Lower leg skin (tissue), 4 donors: Measurements from ENCODE around the gene MFGE8. TPM values are rescaled to one million over a fixed set of nuclear protein-coding genes. Genes with fewer than 3 reads are reported as not detected.

Source experiments
- DNase-seq, 2 donors: peaks; one replicate each; pipeline ENCODE4 v3.0.0-alpha.2; 2019; ENCODE audit warnings: low spot score in 2 of 2
- H3K4me3 ChIP-seq: fragments of 200-600 bp; sonication (generic); 2 replicates; pipeline ENCODE4 v1.5.1; 2017; ENCODE audit warnings: mild to moderate bottlenecking, low read depth; ENCODE audit not compliant: poor library complexity, severe bottlenecking
- POLR2A ChIP-seq, 2 donors: fragments of 450-650 bp; IDR thresholded peaks; one replicate each; pipeline ENCODE4 v1.6.1; 2016 to 2017; ENCODE audit warnings: antibody characterized with exemption in 2 of 2, mild to moderate bottlenecking in 1 of 2, moderate library complexity in 1 of 2
- WGBS, 2 donors: methylation state at CpG; one replicate each; pipeline ENCODE4 v1.1.5; 2018; 5-methylcytosine and 5-hydroxymethylcytosine counted together
- intact Hi-C: fragments of 100-400 bp; cut with DNase I; formaldehyde crosslinking; loops from one replicate; pipeline ENCODE4 v1.15.0; 2023; ENCODE audit warnings: low total_unique reads
- total RNA-seq, 4 donors: library from RNA; depleted of rRNA; stranded (reverse); fragments of >200 nt; gene quantifications; one replicate each; pipeline ENCODE4 v1.1.0, GENCODE V29; 2016
- TF ChIP-seq, protein P1 (sequence below), 3 donors: fragments of 450-650 bp; IDR thresholded peaks; one replicate each; pipeline ENCODE4 v1.5.1; 2016; ENCODE audit warnings: antibody characterized with exemption in 3 of 3, mild to moderate bottlenecking in 3 of 3, moderate library complexity in 2 of 3

The MFGE8 gene
- total RNA-seq, 4 donors from 2014 or later, result 109 to 237 (median 139) TPM

DNA sequence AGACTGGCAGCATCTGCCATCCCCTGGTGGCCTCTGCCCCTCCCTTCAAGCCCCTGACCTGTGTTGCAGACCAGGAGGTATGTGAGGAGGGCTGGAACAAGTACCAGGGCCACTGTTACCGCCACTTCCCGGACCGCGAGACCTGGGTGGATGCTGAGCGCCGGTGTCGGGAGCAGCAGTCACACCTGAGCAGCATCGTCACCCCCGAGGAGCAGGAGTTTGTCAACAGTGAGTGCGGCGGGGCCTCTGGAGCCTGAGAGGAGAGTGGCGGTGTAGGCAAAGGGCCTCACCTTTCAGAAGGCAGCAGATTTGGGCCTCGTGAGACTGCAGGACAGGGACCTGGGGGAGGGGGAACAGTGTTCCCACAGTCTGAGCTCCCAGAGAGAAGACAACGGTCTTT lies 41.9 kb downstream of the MFGE8 start:
- no peak overlapping the region for H3K4me3 ChIP-seq
- WGBS, 2 donors, result 88 to 90% methylated on average over 14 of the region's 14 CpGs
- intact Hi-C loops, result no loop called here
- DNase-seq, result no peak
- no peak for TF ChIP-seq POLR2A (IDR thresholded peaks at IDR 0.05)
- TF ChIP-seq, protein P1, sequence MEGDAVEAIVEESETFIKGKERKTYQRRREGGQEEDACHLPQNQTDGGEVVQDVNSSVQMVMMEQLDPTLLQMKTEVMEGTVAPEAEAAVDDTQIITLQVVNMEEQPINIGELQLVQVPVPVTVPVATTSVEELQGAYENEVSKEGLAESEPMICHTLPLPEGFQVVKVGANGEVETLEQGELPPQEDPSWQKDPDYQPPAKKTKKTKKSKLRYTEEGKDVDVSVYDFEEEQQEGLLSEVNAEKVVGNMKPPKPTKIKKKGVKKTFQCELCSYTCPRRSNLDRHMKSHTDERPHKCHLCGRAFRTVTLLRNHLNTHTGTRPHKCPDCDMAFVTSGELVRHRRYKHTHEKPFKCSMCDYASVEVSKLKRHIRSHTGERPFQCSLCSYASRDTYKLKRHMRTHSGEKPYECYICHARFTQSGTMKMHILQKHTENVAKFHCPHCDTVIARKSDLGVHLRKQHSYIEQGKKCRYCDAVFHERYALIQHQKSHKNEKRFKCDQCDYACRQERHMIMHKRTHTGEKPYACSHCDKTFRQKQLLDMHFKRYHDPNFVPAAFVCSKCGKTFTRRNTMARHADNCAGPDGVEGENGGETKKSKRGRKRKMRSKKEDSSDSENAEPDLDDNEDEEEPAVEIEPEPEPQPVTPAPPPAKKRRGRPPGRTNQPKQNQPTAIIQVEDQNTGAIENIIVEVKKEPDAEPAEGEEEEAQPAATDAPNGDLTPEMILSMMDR (IDR thresholded peaks at IDR 0.05), result no peak

DNA sequence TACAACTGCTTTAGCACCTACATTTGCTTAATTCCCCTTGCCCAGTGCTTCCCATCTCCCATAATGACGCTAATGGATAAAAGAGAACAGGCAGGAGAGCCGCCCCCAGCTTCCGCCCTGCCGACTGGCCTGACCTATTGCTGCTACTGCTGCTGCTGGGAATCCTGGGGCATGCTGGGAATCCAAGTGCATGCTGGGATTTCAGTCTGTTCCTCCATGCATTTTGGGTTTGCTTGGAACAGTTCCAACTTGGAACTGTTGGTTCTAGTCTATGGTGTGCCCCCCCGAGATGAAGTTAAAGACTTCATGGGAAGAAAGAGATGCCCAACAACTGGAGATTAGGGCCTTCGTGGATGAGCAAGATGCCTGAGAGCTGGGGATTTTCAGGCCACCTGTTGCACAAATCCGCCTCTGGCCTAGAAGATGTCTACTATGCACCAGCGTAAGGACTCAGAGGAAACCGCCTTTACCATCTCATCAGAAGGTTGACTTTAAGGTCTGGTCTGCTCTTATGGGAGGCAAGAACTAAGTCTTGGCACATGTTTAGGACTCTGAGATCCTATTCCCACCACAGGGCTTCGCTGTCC lies 46.8 kb downstream of the MFGE8 start:
- no peak for TF ChIP-seq POLR2A (IDR thresholded peaks at IDR 0.05)
- TF ChIP-seq, protein P1 (IDR thresholded peaks at IDR 0.05), result no peak
- no peak overlapping the region for H3K4me3 ChIP-seq
- 88 to 96% methylated on average over 10 of the region's 10 CpGs for WGBS, 2 donors
- DNase-seq, result no peak
- intact Hi-C loops, result no loop called here

DNA sequence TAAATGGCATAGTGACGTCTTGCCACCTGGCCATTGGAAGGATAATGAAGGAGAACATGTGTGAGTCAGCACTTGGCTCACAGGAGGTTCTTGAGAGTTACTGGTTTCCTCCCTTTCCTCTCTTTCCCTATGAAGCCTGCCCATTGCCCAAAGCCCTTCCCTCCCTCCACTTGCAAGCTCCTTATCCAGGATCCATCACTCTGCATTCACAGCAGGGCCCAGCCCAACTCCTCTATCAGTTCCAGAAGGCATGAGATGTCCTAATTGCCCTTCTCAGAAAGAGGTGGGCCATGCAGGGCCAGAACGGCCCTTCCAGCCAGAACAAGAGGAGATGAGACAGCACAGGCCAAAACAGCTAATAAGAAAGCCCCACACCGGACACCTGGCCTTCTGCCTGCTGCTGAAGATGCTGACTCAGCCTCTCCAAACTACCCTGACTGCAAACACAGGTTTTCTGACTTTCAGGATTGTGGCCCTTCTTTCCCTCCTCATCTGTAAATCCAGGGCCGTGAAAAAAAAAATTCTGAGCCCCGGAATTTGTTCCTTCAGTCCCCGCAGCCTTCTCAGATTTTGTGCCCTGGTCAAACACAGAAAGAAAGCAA lies 47.6 kb downstream of the MFGE8 start:
- no peak for DNase-seq
- H3K4me3 ChIP-seq, result no peak overlapping the region
- no peak for TF ChIP-seq POLR2A (IDR thresholded peaks at IDR 0.05)
- TF ChIP-seq, protein P1 (IDR thresholded peaks at IDR 0.05), result no peak
- 66 to 68% methylated on average over 6 of the region's 6 CpGs for whole genome bisulfite sequencing, 2 donors
- intact Hi-C loops, result no loop called here

DNA sequence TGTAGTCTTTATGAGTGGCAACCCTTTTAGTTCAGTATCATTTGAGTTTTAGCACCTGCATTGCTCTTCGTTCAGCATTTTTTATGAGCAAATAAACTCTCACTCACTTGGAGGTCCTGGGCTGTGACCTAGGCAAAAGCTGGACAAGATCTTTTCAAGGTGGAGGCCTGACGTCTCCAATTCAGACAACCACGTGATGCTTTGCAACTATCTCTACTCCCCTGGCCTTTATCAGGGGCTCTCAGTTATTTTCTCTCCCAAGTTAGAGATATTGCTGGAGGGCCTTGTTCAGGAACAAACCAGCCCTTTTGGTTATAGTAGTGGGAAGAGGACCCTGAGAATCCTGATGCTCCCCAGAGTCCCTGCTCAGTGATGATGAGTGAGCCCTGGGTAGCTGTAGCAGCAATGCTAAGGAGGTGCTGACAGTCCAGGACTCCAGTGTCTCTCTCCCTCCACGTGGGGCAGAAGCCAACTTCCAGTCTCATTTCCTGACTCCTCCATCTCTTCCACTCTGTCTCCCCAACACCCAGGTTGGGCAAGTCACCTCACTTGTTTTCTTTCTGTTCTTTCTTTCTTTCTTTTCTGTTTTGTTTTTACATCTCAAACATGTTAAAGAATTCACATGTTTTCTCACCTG lies 48.2 kb downstream of the MFGE8 start:
- DNase-seq, result no peak
- intact Hi-C loops, result no loop called here
- WGBS, 2 donors, result 69 to 72% methylated on average over 4 of the region's 4 CpGs
- no peak overlapping the region for H3K4me3 ChIP-seq
- TF ChIP-seq, protein P1 (IDR thresholded peaks at IDR 0.05), result no peak
- TF ChIP-seq POLR2A (IDR thresholded peaks at IDR 0.05), result no peak

DNA sequence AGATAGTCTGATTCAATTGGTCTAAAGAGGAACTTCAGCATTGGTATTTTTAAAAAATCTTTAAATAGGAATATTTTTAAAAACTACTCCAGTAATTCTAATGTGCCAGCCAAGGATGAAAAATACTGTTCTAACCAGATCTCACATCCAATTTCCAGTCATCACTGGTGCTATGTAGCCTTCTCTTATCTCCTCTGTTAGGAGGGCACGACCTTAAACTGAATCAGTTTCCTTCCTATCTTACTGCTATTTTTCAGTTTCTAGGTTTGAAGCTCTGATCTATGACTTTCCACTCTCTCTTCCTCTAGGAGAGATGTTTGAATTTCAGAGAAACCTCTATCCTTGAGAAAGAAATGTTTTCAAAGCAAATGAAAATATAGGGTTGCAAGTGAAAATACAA lies 49.8 kb downstream of the MFGE8 start:
- intact Hi-C loops, result no loop called here
- no peak overlapping the region for H3K4me3 ChIP-seq
- no peak for DNase-seq
- TF ChIP-seq, protein P1 (IDR thresholded peaks at IDR 0.05), result no peak
- TF ChIP-seq POLR2A (IDR thresholded peaks at IDR 0.05), result no peak
- WGBS, 2 donors, result 51 to 72% methylated on average over 1 of the region's 1 CpG
